Fibroblast of pulmonary artery (primary cell): ENCODE measurements around the gene IMMT.

ENCODE experiments used
- DNase-seq: peaks from one replicate; pipeline ENCODE4 v3.0.0-alpha.2; 2010; ENCODE audit warnings: low read depth
- H3K4me3 ChIP-seq: replicated peaks from 2 replicates; pipeline ENCODE4 v1.5.1; 2011; ENCODE audit warnings: low read depth, mild to moderate bottlenecking, control low read depth, low read length, moderate library complexity
- TF ChIP-seq, protein P1 (sequence below): IDR thresholded peaks from 2 replicates; pipeline ENCODE4 v1.5.1; 2011; ENCODE audit warnings: mild to moderate bottlenecking, control low read depth, low read length, inconsistent platforms; ENCODE audit errors: missing control alignments

The IMMT gene

DNA sequence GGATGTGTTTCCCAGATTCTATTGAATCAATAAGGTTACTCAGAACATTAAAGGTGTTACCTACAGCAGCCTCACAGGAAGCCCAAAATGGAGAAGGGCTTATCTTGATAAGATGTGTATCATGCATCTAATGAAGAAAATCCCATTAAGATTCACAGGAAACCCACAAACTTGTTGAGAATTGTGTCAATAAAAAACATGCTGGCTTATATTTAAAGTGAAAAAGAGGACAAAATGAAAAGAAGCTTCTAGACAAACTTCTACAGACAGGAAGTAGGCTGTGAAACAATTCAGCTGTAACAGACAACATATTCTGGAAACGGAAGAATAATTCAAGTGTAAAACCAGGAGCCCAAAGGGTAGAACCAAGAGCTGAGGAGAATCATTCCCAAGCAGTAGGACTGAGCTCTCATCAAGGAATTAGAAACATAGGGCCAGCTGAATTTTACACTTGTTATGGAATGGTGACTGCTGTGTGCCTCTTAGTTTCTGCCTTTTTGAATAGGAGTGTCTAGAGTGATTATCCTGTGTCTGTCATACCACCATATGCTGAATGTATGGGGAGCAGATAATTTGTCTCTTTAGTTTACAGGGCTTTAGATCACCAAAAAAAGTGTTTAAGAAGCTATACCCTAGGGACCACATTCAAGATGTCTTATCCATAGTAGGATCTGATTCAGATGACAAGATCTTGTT is 9.6 kb downstream of the IMMT start:
- TF ChIP-seq, protein P1, sequence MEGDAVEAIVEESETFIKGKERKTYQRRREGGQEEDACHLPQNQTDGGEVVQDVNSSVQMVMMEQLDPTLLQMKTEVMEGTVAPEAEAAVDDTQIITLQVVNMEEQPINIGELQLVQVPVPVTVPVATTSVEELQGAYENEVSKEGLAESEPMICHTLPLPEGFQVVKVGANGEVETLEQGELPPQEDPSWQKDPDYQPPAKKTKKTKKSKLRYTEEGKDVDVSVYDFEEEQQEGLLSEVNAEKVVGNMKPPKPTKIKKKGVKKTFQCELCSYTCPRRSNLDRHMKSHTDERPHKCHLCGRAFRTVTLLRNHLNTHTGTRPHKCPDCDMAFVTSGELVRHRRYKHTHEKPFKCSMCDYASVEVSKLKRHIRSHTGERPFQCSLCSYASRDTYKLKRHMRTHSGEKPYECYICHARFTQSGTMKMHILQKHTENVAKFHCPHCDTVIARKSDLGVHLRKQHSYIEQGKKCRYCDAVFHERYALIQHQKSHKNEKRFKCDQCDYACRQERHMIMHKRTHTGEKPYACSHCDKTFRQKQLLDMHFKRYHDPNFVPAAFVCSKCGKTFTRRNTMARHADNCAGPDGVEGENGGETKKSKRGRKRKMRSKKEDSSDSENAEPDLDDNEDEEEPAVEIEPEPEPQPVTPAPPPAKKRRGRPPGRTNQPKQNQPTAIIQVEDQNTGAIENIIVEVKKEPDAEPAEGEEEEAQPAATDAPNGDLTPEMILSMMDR, result no peak
- DNase-seq, result no peak
- no peak overlapping the region for H3K4me3 ChIP-seq

- TF ChIP-seq, protein P1, result no peak
- no peak overlapping the region for H3K4me3 ChIP-seq
- DNase-seq, result no peak
Observed at GRCh38 chr2:86176597-86176996, 18.7 kb downstream of the IMMT start.

- TF ChIP-seq, protein P1, result no peak
- H3K4me3 ChIP-seq, result no peak overlapping the region
- no peak for DNase-seq
Observed at GRCh38 chr2:86175828-86176227, 19.4 kb downstream of the IMMT start.

GRCh38 chr2:86174445-86174844 is 20.8 kb downstream of the IMMT start:
- no peak for DNase-seq
- H3K4me3 ChIP-seq, result no peak overlapping the region
- TF ChIP-seq, protein P1, result no peak

DNA sequence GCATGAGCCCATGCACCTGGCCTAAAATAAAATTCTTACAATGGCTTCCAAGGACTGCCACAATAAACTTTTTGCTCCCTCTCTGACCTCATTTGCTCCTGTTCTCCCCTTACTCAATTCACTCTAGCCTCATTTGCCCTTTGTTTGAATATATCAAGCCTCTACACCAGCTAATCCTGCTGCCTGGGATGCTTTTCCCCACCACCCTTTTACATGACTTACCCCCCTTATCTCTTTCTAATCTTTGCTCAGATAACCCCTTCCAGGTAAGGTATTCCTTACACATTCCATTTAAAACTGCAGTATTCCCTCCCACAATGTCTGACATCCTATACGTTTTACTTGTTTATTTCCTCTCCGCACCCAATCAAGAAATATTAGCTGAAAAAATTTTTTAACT is 22.7 kb downstream of the IMMT start:
- no peak for DNase-seq
- no peak overlapping the region for H3K4me3 ChIP-seq
- TF ChIP-seq, protein P1, result no peak

GRCh38 chr2:86171295-86171694 is 24.0 kb downstream of the IMMT start:
- no peak overlapping the region for H3K4me3 ChIP-seq
- no peak for DNase-seq
- TF ChIP-seq, protein P1, result no peak

- TF ChIP-seq, protein P1, result no peak
- no peak for DNase-seq
Observed at GRCh38 chr2:86170449-86170848, 24.8 kb downstream of the IMMT start.

More at GRCh38 chr2:86170449-86170848, 24.8 kb downstream of the IMMT start:
- no peak overlapping the region for H3K4me3 ChIP-seq
